ENCODE measurements around the gene WDR44. TPM values are rescaled to one million over a fixed set of nuclear protein-coding genes. Genes with fewer than 3 reads are reported as not detected.
A peak's percentile ranks its signal among the peaks of the same experiment; 100 is the strongest.

WDR44 gene
- total RNA-seq, 1 donor from 2014 or later = 19.0 TPM

GRCh38 chrX:118498351-118498750 lies 152.4 kb downstream of the WDR44 start:
- H3K79me2 ChIP-seq (ENCODE audit: insufficient read depth, low read length) = no peaks in the 10 kb centered on the region
- peak; percentile 66 for FAIRE-seq
- no peak overlapping the region for H3K4me3 ChIP-seq (ENCODE audit: insufficient read depth, low read depth, low read length)

GRCh38 chrX:118498755-118499154 lies 152.8 kb downstream of the WDR44 start:
- Histone ChIP-seq H3K4me3 (ENCODE audit: insufficient read depth, low read depth, low read length) (no peak overlapping the region), H3K4me2 (ENCODE audit: low read length) (no peak overlapping the region), H4K20me1 (ENCODE audit: insufficient read depth, low read length) (no peaks in the 10 kb centered on the region), H3K27ac (ENCODE audit: low read depth, low read length) (no peak overlapping the region), H3K9ac (ENCODE audit: low read length) (no peak overlapping the region), H3K36me3 (ENCODE audit: insufficient read depth, low read length) (no peaks in the 10 kb centered on the region), H3K79me2 (ENCODE audit: insufficient read depth, low read length) (no peaks in the 10 kb centered on the region), H3K4me1 (ENCODE audit: insufficient read depth, low read length) (peaks cover 9% of the 10 kb centered on the region), H2AFZ (ENCODE audit: low read depth, low read length) (no peak overlapping the region), H3K27me3 (ENCODE audit: insufficient read depth, low read length) (no peaks in the 10 kb centered on the region), H3K9me3 (ENCODE audit: insufficient read depth, low read depth, low read length) (no peaks in the 10 kb centered on the region)
- no peak for TF ChIP-seq EZH2 (IDR thresholded peaks at IDR 0.05; ENCODE audit: insufficient read depth, low read length)
- TF ChIP-seq CTCF (IDR thresholded peaks at IDR 0.05; ENCODE audit: insufficient read depth, low read depth, low read length) = no peak
- H3K9me3 Mint-ChIP-seq (ENCODE audit: unreplicated experiment) = no peaks in the 10 kb centered on the region
- H3K27me3 Mint-ChIP-seq (ENCODE audit: low read depth, unreplicated experiment) = peaks cover 4% of the 10 kb centered on the region
- peaks cover 3% of the 10 kb centered on the region for H3K36me3 Mint-ChIP-seq (ENCODE audit: low read depth, unreplicated experiment)
- DNase-seq (ENCODE audit: low read depth) (no peak), FAIRE-seq (no peak)
- H3K4me3 Mint-ChIP-seq (ENCODE audit: unreplicated experiment) = no peak overlapping the region
- H3K27ac Mint-ChIP-seq (ENCODE audit: unreplicated experiment) = no peak overlapping the region
- no peaks in the 10 kb centered on the region for H3K4me1 Mint-ChIP-seq (ENCODE audit: low read depth, unreplicated experiment)

More at GRCh38 chrX:118498351-118498750, 152.4 kb downstream of the WDR44 start:
- no peak overlapping the region for H3K27ac ChIP-seq (ENCODE audit: low read depth, low read length)
- H3K9ac ChIP-seq (ENCODE audit: low read length) = no peak overlapping the region
- no peak overlapping the region for H3K4me3 Mint-ChIP-seq (ENCODE audit: unreplicated experiment)
- H3K4me2 ChIP-seq (ENCODE audit: low read length) = no peak overlapping the region
- DNase-seq (ENCODE audit: low read depth) = no peak
- TF ChIP-seq CTCF (IDR thresholded peaks at IDR 0.05; ENCODE audit: insufficient read depth, low read depth, low read length) (no peak), EZH2 (IDR thresholded peaks at IDR 0.05; ENCODE audit: insufficient read depth, low read length) (no peak)
- H3K4me1 Mint-ChIP-seq (ENCODE audit: low read depth, unreplicated experiment) = no peaks in the 10 kb centered on the region
- peaks cover 3% of the 10 kb centered on the region for H3K36me3 Mint-ChIP-seq (ENCODE audit: low read depth, unreplicated experiment)
- no peaks in the 10 kb centered on the region for H3K9me3 Mint-ChIP-seq (ENCODE audit: unreplicated experiment)
- no peak overlapping the region for H2AFZ ChIP-seq (ENCODE audit: low read depth, low read length)
- H3K36me3 ChIP-seq (ENCODE audit: insufficient read depth, low read length) = no peaks in the 10 kb centered on the region
- no peaks in the 10 kb centered on the region for H3K27me3 ChIP-seq (ENCODE audit: insufficient read depth, low read length)
- no peaks in the 10 kb centered on the region for H4K20me1 ChIP-seq (ENCODE audit: insufficient read depth, low read length)
- peaks cover 9% of the 10 kb centered on the region for H3K4me1 ChIP-seq (ENCODE audit: insufficient read depth, low read length)
- H3K27ac Mint-ChIP-seq (ENCODE audit: unreplicated experiment) = no peak overlapping the region
- H3K27me3 Mint-ChIP-seq (ENCODE audit: low read depth, unreplicated experiment) = peaks cover 4% of the 10 kb centered on the region
- no peaks in the 10 kb centered on the region for H3K9me3 ChIP-seq (ENCODE audit: insufficient read depth, low read depth, low read length)

GRCh38 chrX:118499295-118499694 lies 153.4 kb downstream of the WDR44 start:
- H3K4me2 ChIP-seq (ENCODE audit: low read length) = no peak overlapping the region
- Mint-ChIP-seq H3K36me3 (ENCODE audit: low read depth, unreplicated experiment) (peaks cover 3% of the 10 kb centered on the region), H3K4me1 (ENCODE audit: low read depth, unreplicated experiment) (no peaks in the 10 kb centered on the region), H3K27ac (ENCODE audit: unreplicated experiment) (no peak overlapping the region), H3K9me3 (ENCODE audit: unreplicated experiment) (no peaks in the 10 kb centered on the region), H3K4me3 (ENCODE audit: unreplicated experiment) (no peak overlapping the region), H3K27me3 (ENCODE audit: low read depth, unreplicated experiment) (peaks cover 4% of the 10 kb centered on the region)
- DNase-seq (ENCODE audit: low read depth) = no peak
- no peak overlapping the region for H2AFZ ChIP-seq (ENCODE audit: low read depth, low read length)
- peaks cover 9% of the 10 kb centered on the region for H3K4me1 ChIP-seq (ENCODE audit: insufficient read depth, low read length)
- no peak for FAIRE-seq
- H3K27me3 ChIP-seq (ENCODE audit: insufficient read depth, low read length) = no peaks in the 10 kb centered on the region
- no peaks in the 10 kb centered on the region for H3K36me3 ChIP-seq (ENCODE audit: insufficient read depth, low read length)
- no peak overlapping the region for H3K9ac ChIP-seq (ENCODE audit: low read length)
- H3K4me3 ChIP-seq (ENCODE audit: insufficient read depth, low read depth, low read length) = no peak overlapping the region
- no peaks in the 10 kb centered on the region for H3K9me3 ChIP-seq (ENCODE audit: insufficient read depth, low read depth, low read length)
- H4K20me1 ChIP-seq (ENCODE audit: insufficient read depth, low read length) = no peaks in the 10 kb centered on the region
- no peaks in the 10 kb centered on the region for H3K79me2 ChIP-seq (ENCODE audit: insufficient read depth, low read length)
- H3K27ac ChIP-seq (ENCODE audit: low read depth, low read length) = no peak overlapping the region
- no peak for TF ChIP-seq EZH2 (IDR thresholded peaks at IDR 0.05; ENCODE audit: insufficient read depth, low read length)
- no peak for TF ChIP-seq CTCF (IDR thresholded peaks at IDR 0.05; ENCODE audit: insufficient read depth, low read depth, low read length)

Small RNA genes within 50 kb of the gene (microRNA-seq; reads per million reads assigned to microRNA genes)
- 54.5 reads per million, percentile 59 among the genes with 10 or more reads in this experiment for gene MIR1277

Other genes with a start within 250 kb of the WDR44 start
- gene KLHL13, start 229.3 kb upstream of the WDR44 start, total RNA-seq = 3.1 and 5.6 TPM in 2 replicates
- gene DOCK11, start 149.7 kb downstream of the WDR44 start, total RNA-seq = 4.7 and 5.3 TPM in 2 replicates